GM21717 (cell line): Measurements from ENCODE around the gene TOP1.

Experiments
- ATAC-seq: cut with Tn5 transposase; IDR thresholded peaks from one replicate; pipeline ENCODE4 v1.9.1; 2021; ENCODE audit warnings: mild to moderate bottlenecking, moderate library complexity; ENCODE audit not compliant: unreplicated experiment

Gene TOP1

GRCh38 chr20:41163821-41164220 is 135.2 kb downstream of the TOP1 start:
- ATAC-seq: no peak

DNA sequence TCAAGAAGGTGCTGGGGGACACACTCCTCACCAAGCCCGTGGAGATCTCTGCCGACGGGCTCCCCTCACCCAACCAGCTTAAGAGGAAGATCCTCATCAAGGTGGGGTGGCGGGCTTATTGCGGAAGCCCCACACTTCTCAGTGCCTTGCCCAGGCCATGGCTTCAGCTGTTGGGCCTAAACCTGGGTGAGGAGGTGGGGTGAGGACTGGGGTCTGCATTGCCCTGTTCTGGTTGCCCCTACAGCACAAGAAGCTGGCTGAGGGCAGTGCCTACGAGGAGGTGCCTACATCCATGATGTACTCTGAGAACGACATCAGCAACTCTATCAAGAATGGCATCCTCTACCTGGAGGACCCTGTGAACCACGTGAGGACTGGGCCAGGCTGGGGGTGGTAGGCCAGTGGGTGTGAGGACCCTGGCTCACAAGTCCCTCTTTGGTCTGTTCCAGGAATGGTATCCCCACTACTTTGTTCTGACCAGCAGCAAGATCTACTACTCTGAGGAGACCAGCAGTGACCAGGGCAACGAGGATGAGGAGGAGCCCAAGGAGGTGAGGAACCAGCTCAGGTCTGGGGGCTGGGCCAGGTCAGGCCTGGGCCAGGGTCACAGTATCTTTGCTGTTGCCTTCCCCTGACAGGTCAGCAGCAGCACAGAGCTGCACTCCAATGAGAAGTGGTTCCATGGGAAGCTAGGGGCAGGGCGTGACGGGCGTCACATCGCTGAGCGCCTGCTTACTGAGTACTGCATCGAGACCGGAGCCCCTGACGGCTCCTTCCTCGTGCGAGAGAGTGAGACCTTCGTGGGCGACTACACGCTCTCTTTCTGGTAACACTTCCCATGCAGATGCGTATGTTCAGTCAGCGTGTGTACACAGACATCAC is 136.6 kb downstream of the TOP1 start:
- no peak for ATAC-seq

GRCh38 chr20:41166201-41167117 is 137.8 kb downstream of the TOP1 start:
- ATAC-seq: no peak

DNA sequence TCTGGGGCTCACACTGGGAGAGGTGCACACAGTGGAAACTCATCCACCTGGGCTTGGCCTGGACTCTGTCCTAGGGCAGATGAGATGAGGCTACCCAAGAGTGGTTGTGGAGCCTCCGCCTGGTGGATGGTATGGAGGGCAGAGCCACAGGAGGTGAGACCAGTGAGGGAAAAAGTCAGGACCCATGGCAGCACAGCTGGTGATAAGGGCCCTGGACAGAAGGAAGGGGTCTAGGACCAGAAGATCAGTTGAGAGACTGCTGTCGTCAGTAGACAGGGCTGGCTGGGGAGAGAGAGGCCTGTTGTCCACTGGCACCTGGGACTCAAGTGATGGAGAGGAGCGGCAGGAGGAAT is 138.5 kb downstream of the TOP1 start:
- no peak for ATAC-seq

DNA sequence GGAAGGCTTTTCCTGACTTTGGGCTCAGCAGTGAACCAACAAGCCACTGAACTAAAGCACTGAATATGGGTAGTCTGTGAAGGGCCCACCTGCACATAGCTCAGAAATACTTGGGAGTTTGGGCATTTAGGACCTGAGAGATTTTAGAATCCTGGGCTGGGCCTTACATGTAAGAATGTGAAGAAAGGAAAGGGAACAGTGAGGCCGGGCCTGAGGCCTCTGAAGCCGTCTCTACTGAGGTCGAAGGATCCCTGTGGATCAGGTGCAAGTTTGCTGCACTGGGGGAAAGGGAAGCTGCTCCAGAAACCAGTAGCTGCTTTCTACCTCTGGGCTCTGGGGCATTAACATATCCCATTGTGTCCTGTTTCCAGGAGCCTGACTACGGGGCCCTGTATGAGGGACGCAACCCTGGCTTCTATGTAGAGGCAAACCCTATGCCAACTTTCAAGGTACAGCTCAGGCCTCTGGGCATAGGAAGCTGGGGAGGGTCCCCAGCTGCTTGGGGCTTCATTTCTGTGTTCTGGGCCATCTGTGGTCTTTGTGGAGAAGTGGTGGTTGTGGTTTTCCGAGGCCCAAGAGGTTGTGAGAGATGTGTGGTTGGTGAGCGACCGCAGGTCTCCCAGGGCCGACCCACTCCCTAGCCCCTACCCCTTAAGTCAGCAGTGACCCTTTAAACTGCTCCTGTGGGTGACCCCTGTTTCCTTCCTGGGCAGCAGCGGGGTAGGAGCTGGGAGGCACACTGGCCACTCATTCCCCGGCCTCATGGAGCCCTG is 139.0 kb downstream of the TOP1 start:
- no peak for ATAC-seq

- no peak for ATAC-seq
These were observed 139.9 kb downstream of the TOP1 start for GRCh38 chr20:41168281-41169161.

- no peak for ATAC-seq
These were observed 140.6 kb downstream of the TOP1 start for GRCh38 chr20:41169162-41169690.

DNA sequence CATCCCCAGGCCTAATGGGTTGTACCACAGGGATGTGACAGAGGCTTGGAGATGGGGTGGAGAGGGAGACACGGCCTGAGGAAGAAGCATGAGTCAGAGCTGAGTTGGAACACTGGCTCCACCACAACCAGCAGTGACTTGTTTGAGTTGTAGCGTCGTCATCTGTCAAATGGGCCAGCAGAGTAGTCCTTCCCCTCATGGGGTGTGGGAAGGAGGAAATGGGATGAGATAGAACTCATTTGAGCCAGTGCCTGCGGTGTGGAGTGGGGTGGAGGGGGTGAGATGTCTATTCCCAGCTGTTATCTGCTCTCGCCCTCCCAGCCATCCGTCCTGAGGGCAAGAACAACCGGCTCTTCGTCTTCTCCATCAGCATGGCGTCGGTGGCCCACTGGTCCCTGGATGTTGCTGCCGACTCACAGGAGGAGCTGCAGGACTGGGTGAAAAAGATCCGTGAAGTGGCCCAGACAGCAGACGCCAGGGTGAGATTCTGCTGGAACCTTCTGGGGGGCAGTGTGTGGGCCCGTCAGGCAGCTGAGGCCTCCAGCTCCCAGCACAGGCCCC is 141.2 kb downstream of the TOP1 start:
- no peak for ATAC-seq

DNA sequence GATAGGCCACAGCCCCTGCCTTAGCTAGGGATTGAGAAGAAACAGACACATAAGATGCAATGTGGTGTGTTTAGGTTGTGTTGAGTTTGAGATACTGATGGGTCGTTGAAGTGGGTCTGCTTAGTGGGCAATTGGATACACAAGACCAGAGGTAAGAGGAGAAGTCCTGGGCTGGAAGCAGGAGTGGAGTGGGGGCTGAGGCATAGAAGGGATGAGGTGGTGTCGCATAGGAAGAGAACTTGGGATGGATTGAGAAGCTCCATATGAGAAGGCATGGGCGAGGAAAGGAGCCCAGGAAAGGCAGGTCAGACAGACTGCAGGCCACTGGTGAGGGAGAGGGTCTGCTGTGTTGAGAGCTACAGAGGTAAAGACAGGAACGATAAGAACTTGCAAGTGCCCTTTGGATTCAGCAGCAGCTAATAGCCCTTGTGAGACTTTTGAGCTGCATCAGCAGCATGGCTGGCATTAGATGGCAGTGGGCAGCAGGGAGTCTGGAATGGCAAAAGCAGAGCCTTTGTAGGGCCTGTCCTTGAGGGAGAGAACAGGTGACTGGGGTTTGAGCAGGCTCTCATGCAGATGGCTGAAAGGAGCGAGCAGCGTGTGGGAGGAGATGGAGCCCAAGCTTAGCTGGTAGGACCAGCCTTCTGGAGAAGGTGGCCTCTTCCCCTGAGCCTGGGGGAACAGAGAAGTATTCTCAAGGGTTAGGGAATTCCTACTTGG is 141.9 kb downstream of the TOP1 start:
- no peak for ATAC-seq

DNA sequence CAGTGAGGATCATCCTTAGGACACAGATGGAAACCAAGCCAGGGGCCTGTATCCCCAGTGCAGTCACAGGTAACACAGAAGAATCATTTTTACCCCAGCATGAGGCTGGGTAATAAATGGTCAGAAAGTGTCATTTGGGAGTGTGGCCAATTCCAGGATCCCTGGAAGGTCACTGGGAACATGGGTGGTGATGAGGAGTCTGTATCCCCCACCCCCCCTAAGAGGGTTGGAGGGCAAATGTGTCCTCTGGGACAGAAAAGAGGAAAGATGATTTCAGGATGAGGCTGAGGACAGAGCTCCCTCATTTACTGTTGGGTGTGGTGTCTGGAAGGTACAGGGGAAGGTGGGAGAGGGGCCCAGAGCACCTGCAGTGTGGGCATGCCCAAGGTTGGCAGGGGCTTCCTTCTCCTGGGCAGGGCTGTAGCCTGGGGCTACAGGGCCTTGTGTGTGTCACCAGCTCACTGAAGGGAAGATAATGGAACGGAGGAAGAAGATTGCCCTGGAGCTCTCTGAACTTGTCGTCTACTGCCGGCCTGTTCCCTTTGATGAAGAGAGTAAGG is 143.2 kb downstream of the TOP1 start:
- ATAC-seq: no peak

DNA sequence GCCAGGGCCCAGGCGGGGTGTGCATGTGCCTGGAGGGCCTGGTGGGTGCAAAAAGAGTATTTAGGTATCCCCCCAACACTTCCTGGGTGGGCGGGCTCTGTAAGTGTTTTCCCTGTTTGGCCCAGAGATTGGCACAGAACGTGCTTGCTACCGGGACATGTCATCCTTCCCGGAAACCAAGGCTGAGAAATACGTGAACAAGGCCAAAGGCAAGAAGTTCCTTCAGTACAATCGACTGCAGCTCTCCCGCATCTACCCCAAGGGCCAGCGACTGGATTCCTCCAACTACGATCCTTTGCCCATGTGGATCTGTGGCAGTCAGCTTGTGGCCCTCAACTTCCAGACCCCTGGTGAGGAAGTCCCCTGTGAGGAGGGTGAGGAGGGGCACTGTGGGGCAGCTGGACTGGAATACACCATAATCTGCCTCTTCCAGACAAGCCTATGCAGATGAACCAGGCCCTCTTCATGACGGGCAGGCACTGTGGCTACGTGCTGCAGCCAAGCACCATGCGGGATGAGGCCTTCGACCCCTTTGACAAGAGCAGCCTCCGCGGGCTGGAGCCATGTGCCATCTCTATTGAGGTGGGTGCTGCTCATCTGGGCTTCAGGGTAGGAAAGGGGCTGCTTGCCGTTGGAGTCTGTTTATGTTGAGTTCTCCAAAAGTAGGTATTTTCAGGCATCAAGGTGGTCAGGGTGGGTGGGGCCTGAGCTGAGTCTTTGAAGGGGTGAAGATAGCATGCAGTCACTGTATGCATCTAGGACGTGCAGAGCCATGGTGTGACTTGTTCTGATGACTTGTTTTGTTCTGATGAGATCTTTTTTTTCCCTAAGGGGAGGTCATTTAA is 143.9 kb downstream of the TOP1 start:
- no peak for ATAC-seq

DNA sequence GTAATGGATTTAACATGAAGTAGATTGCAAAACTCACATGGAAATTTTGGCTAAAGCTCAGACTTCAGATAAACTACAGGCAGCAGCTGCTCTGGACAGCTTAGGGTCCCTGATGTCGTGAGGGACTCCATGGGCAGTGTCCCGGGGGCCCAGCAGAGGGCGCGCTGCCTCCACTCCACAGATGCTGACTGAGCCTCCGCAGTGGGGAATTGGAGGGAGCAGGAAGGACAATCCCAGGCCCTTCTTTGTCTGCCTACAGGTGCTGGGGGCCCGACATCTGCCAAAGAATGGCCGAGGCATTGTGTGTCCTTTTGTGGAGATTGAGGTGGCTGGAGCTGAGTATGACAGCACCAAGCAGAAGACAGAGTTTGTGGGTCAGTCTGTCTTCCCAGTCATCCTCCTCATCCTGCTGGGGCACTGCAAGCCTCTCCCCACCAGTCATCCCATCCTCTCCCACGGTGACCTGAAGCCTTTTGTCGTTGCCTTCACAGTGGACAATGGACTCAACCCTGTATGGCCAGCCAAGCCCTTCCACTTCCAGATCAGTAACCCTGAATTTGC is 144.6 kb downstream of the TOP1 start:
- ATAC-seq: no peak

GRCh38 chr20:41173791-41174341 is 145.2 kb downstream of the TOP1 start:
- no peak for ATAC-seq
